Measurements from ENCODE around the gene PPIB. TPM values are rescaled to one million over a fixed set of nuclear protein-coding genes. Genes with fewer than 3 reads are reported as not detected.

PPIB gene
- total RNA-seq, 1 experiment from 2014 or later: 433 TPM

GRCh38 chr15:64211696-64212095 lies 48.9 kb upstream of the PPIB start:
- H3K9me3 Mint-ChIP-seq: no peaks in the 10 kb centered on the region
- Histone ChIP-seq H3T11ph (ENCODE audit: low read length) (no peak overlapping the region), H2BK15ac (ENCODE audit: low read depth, low read length) (no peak overlapping the region), H3K9me3 (ENCODE audit: control insufficient read depth, low read depth, low read length) (no peaks in the 10 kb centered on the region), H3K18ac (ENCODE audit: insufficient read length, low read depth, low read length) (no peak overlapping the region), H3K27me3 (ENCODE audit: insufficient read depth, low read length) (no peaks in the 10 kb centered on the region), H3K27ac (ENCODE audit: insufficient read length, low read depth, low read length) (no peak overlapping the region), H3K79me2 (ENCODE audit: insufficient read depth, low read length) (no peaks in the 10 kb centered on the region), H3K23ac (ENCODE audit: insufficient read length, low read depth, low read length) (no peak overlapping the region), H2AK5ac (ENCODE audit: insufficient read length, low read length) (no peak overlapping the region), H3K56ac (ENCODE audit: insufficient read length, low read depth, low read length) (no peak overlapping the region), H4K20me1 (ENCODE audit: control insufficient read depth, insufficient read depth, insufficient read length) (no peaks in the 10 kb centered on the region), H3K4me2 (ENCODE audit: insufficient read depth, insufficient read length, low read length) (no peak overlapping the region), H2BK20ac (ENCODE audit: low read depth, low read length, poor library complexity, severe bottlenecking) (no peak overlapping the region), H4K91ac (ENCODE audit: insufficient read length, low read depth, low read length) (no peak overlapping the region), H2BK12ac (ENCODE audit: insufficient read length, low read depth, low read length) (no peak overlapping the region), H3K4me1 (ENCODE audit: insufficient read depth, low read length) (no peaks in the 10 kb centered on the region), H3K4ac (ENCODE audit: low read depth, low read length) (no peak overlapping the region), H2BK5ac (ENCODE audit: insufficient read length, low read length) (no peak overlapping the region), H2BK120ac (ENCODE audit: low read depth, low read length, poor library complexity, severe bottlenecking) (no peak overlapping the region), H3K14ac (ENCODE audit: insufficient read depth, low read length) (no peak overlapping the region), H2AFZ (ENCODE audit: low read length) (no peak overlapping the region), H4K8ac (replicated peaks; ENCODE audit: insufficient read length, low read depth, low read length) (no peak overlapping the region), H4K5ac (ENCODE audit: insufficient read length, low read depth, low read length) (no peak overlapping the region), H3K9ac (ENCODE audit: extremely low read depth, insufficient read length, low read length) (no peak overlapping the region), H3K79me1 (ENCODE audit: insufficient read depth, low read depth, low read length, poor library complexity, severe bottlenecking) (no peaks in the 10 kb centered on the region), H3K23me2 (ENCODE audit: insufficient read length, low read depth, low read length, poor library complexity, severe bottlenecking) (no peaks in the 10 kb centered on the region)
- no peak for DNase-seq
- WGBS (ENCODE audit: extremely low coverage, insufficient read length, low lambda C conversion rate): no CpG with 5 or more reads among the region's 2 CpGs
- no peak for TF ChIP-seq CTCF (conservative IDR thresholded peaks at IDR 0.05)
- no peak overlapping the region for H3K4me3 Mint-ChIP-seq
- H3K36me3 Mint-ChIP-seq (ENCODE audit: insufficient read depth in 1 of 3, low read depth in 3 of 3): peaks cover 0 to 19% (median 16%) of the 10 kb centered on the region in 3 experiments; a peak in 5 of 7 replicates
- H3K27me3 Mint-ChIP-seq (ENCODE audit: low read depth): no peaks in the 10 kb centered on the region
- no peak overlapping the region for H3K27ac Mint-ChIP-seq
- 0 out of 4 replicates have a peak, but pooled peaks cover 0 to 2% of the 10 kb centered on the region in 2 experiments for H3K4me1 Mint-ChIP-seq
